ENCODE measurements around the gene KRT77. TPM values are rescaled to one million over a fixed set of nuclear protein-coding genes. Genes with fewer than 3 reads are reported as not detected.
"Not testable (repeated sequence)": the region's sequence is repeated elsewhere in the genome, so short reads cannot be mapped to it uniquely, and the experiment has no call there.

Gene KRT77
- polyA plus RNA-seq, 3 donors from 2014 or later = not detected

DNA sequence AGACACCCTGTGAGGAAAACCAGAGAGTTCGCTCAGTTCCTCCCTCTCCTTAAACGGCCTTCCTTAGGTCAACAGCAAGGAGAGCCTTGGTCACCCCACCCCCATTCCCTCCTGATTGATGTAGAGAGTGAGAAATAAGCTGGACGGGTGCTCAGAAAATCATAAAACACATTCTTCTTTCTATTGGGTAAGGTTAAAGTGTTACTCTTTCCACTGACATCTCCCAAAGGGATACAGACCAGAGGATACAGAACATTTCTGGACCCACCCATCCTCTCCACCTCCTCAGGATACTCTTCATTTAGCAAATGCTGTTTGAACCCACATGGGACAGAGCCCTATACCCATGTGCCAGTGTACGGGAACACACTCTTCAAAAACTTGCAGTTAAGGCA lies 11.6 kb upstream of the KRT77 start:
- H3K36me3 Mint-ChIP-seq = peaks cover 0 to 4% (median 0%) of the 10 kb centered on the region in 3 donors
- H3K4me3 Mint-ChIP-seq = peak overlapping the region; percentile 30 to 66 (median 46)
- peaks cover 10 to 31% (median 12%) of the 10 kb centered on the region in 3 donors for H3K27me3 Mint-ChIP-seq (ENCODE audit: low read depth in 3 of 3)
- H3K4me1 Mint-ChIP-seq = peaks cover 8 to 16% of the 10 kb centered on the region in 2 donors
- no peak for DNase-seq
- H3K27ac Mint-ChIP-seq = peak overlapping the region in 1 of 6 donors; percentile 80
- H3K9me3 Mint-ChIP-seq = no peaks in the 10 kb centered on the region

DNA sequence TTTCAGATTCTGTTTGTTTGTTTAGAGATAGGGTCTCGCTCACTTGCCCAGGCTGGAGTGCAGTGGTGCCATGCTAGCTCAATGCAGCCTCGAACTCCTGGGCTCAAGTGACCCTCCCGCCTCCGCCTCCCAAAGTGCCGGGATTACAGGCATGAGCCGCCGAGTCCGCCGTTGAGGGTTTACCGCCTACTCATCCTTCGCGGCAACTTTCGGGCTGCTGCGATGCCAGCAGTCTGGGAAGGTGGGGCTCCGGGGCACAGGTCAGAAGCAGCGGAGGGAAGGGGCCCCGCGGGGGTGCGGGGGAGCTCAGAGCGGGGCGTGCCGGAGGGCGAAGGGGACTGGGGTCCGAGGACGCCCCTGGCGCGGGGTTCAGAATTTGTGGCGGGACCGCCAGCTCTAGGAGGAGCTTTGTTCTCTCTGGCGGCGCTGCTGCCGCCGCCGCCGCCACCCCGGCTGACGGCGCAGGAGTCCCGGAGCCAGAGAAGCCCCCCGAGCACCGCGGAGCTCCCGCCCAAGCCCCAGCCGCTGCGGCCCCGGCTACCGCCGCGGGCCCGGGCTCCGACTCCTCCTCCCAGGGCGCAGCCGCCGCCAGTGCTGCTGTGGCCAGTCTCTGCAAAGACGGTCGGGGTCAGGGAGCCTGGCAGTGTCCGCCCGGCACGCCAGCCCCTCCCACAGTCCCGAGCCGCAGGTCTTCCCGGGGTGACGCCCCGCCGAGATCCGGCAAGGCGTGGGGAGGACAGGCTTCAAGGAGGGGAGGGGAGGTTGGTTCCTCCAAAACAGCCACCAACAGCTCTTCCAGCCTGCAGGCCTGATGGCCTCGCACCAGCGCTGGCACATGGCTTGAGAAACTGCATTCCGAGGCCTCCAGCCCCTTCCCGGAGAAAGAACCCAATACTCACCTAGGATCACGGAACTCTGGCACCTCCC lies 10.9 kb upstream of the KRT77 start:
- H3K9me3 Mint-ChIP-seq = no peaks in the 10 kb centered on the region
- H3K27me3 Mint-ChIP-seq (ENCODE audit: low read depth in 3 of 3) = peaks cover 10 to 31% (median 12%) of the 10 kb centered on the region in 3 donors
- peak overlapping the region; percentile 40 to 71 (median 55) for H3K4me3 Mint-ChIP-seq
- H3K36me3 Mint-ChIP-seq = peaks cover 0 to 4% (median 0%) of the 10 kb centered on the region in 3 donors
- no peak overlapping the region for H3K27ac Mint-ChIP-seq
- H3K4me1 Mint-ChIP-seq = peaks cover 8 to 16% of the 10 kb centered on the region in 2 donors
- peak in 2 of 3 donors; percentile 11 to 17 for DNase-seq

DNA sequence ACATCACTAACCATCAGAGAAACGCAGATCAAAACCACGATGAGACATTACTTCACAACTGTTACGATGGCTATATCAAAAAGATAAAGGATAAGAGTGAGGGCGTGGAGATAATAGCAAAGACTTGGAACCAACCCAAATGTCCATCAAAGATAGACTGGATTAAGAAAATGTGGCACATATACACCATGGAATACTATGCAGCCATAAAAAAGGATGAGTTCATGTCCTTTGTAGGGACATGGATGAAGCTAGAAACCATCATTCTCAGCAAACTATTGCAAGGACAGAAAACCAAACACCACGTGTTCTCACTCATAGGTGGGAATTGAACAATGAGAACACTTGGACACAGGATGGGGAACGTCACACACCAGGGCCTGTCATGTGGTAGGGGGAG lies 8.8 kb upstream of the KRT77 start:
- Mint-ChIP-seq H3K4me1 (peaks cover 8 to 16% of the 10 kb centered on the region in 2 donors), H3K27me3 (ENCODE audit: low read depth in 3 of 3) (peaks cover 9 to 30% (median 10%) of the 10 kb centered on the region in 3 donors)
- not testable (repeated sequence) for H3K9me3 Mint-ChIP-seq, DNase-seq, H3K36me3 Mint-ChIP-seq, H3K4me3 Mint-ChIP-seq, H3K27ac Mint-ChIP-seq

GRCh38 chr12:52710730-52711129 lies 7.4 kb upstream of the KRT77 start:
- peaks cover 8 to 16% of the 10 kb centered on the region in 2 donors for H3K4me1 Mint-ChIP-seq
- H3K4me3 Mint-ChIP-seq = no peak overlapping the region
- no peak for DNase-seq
- no peak overlapping the region for H3K27ac Mint-ChIP-seq
- H3K36me3 Mint-ChIP-seq = peaks cover 0 to 4% (median 0%) of the 10 kb centered on the region in 3 donors
- H3K9me3 Mint-ChIP-seq = no peaks in the 10 kb centered on the region
- H3K27me3 Mint-ChIP-seq (ENCODE audit: low read depth in 3 of 3) = peaks cover 9 to 25% (median 9%) of the 10 kb centered on the region in 3 donors

DNA sequence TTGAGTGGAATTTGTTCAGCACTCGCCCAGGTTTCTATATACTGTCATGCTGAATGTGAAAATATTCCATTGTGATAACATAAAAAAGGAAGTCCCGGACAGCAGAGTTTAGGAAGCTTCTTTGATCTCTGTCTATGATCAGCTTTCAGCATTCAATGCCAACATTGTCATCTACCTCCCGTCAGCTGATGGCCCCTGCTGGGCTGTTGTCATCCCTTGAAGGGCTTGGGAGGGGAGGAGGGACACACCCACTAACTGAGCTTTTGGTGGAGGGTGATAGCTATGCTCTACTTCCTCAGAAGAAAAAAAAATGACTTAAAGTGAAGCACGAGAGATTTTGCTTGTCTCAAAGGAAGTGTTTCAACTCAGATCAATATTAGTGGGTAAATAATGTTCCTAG lies 4.7 kb upstream of the KRT77 start:
- H3K9me3 Mint-ChIP-seq = no peaks in the 10 kb centered on the region
- no peak for DNase-seq
- no peaks in the 10 kb centered on the region for H3K36me3 Mint-ChIP-seq
- H3K27me3 Mint-ChIP-seq (ENCODE audit: low read depth in 3 of 3) = peaks cover 0 to 5% (median 4%) of the 10 kb centered on the region in 3 donors
- no peak overlapping the region for H3K4me3 Mint-ChIP-seq
- H3K27ac Mint-ChIP-seq = no peak overlapping the region
- peaks cover 11 to 14% of the 10 kb centered on the region in 2 donors for H3K4me1 Mint-ChIP-seq

GRCh38 chr12:52704464-52704863 lies 1.1 kb upstream of the KRT77 start:
- H3K27me3 Mint-ChIP-seq (ENCODE audit: low read depth in 3 of 3) = peaks cover 2 to 9% (median 9%) of the 10 kb centered on the region in 3 donors
- H3K36me3 Mint-ChIP-seq = no peaks in the 10 kb centered on the region
- DNase-seq = no peak
- H3K4me1 Mint-ChIP-seq = peaks cover 11 to 14% of the 10 kb centered on the region in 2 donors
- no peak overlapping the region for H3K4me3 Mint-ChIP-seq
- H3K9me3 Mint-ChIP-seq = no peaks in the 10 kb centered on the region
- no peak overlapping the region for H3K27ac Mint-ChIP-seq

GRCh38 chr12:52703878-52704277 lies 554 bp upstream of the KRT77 start:
- peak in 1 of 3 donors; percentile 25 for DNase-seq
- peak overlapping the region in 1 of 5 donors; percentile 14 for H3K4me3 Mint-ChIP-seq
- H3K27ac Mint-ChIP-seq = peak overlapping the region in 3 of 6 donors; percentile 3 to 80 (median 19)
- H3K9me3 Mint-ChIP-seq = no peaks in the 10 kb centered on the region
- H3K36me3 Mint-ChIP-seq = no peaks in the 10 kb centered on the region
- peaks cover 11 to 14% of the 10 kb centered on the region in 2 donors for H3K4me1 Mint-ChIP-seq
- peaks cover 3 to 9% (median 9%) of the 10 kb centered on the region in 3 donors for H3K27me3 Mint-ChIP-seq (ENCODE audit: low read depth in 3 of 3)

- Mint-ChIP-seq H3K27me3 (ENCODE audit: low read depth in 3 of 3) (peaks cover 5 to 13% (median 9%) of the 10 kb centered on the region in 3 donors), H3K9me3 (no peaks in the 10 kb centered on the region), H3K27ac (no peak overlapping the region), H3K36me3 (no peaks in the 10 kb centered on the region), H3K4me1 (peaks cover 11 to 14% of the 10 kb centered on the region in 2 donors), H3K4me3 (no peak overlapping the region)
- DNase-seq = no peak
These were observed 986 bp downstream of the KRT77 start for GRCh38 chr12:52702338-52702737.

DNA sequence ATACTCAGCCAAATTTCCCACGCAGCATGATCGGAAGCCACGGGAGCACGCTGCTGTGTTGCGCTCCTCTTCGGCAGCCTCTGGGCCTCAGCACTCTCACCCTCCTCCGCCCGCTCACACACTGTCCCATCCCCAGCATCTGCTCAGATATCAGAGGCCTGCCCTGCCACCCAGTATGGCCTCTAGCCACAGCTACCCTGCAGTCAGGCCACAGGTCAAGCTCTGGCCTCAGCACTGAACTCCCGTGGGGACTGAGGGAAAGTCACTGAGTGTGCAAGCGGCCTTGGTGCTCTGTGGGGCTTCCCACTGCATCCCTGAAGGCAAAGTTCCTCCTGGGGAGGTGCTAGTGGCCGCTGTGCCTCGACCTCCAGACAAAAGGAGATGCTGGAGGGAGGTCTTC lies 2.0 kb downstream of the KRT77 start:
- no peak for DNase-seq
- peaks cover 11 to 14% of the 10 kb centered on the region in 2 donors for H3K4me1 Mint-ChIP-seq
- H3K27ac Mint-ChIP-seq = no peak overlapping the region
- H3K9me3 Mint-ChIP-seq = no peaks in the 10 kb centered on the region
- no peaks in the 10 kb centered on the region for H3K36me3 Mint-ChIP-seq
- H3K4me3 Mint-ChIP-seq = no peak overlapping the region
- peaks cover 5 to 13% (median 7%) of the 10 kb centered on the region in 3 donors for H3K27me3 Mint-ChIP-seq (ENCODE audit: low read depth in 3 of 3)

- H3K4me1 Mint-ChIP-seq = peaks cover 11 to 14% of the 10 kb centered on the region in 2 donors
- no peak overlapping the region for H3K4me3 Mint-ChIP-seq
- H3K36me3 Mint-ChIP-seq = no peaks in the 10 kb centered on the region
- H3K27ac Mint-ChIP-seq = peak overlapping the region in 2 of 6 donors; percentile 26 to 65
- H3K9me3 Mint-ChIP-seq = no peaks in the 10 kb centered on the region
- H3K27me3 Mint-ChIP-seq (ENCODE audit: low read depth in 3 of 3) = peaks cover 5 to 13% (median 9%) of the 10 kb centered on the region in 3 donors
- DNase-seq = no peak
These were observed 3.4 kb downstream of the KRT77 start for GRCh38 chr12:52699960-52700359.

GRCh38 chr12:52699373-52699772 lies 4.0 kb downstream of the KRT77 start:
- Mint-ChIP-seq H3K4me1 (peaks cover 11 to 14% of the 10 kb centered on the region in 2 donors), H3K27me3 (ENCODE audit: low read depth in 3 of 3) (peaks cover 5 to 13% (median 9%) of the 10 kb centered on the region in 3 donors)
- no peak for DNase-seq

DNA sequence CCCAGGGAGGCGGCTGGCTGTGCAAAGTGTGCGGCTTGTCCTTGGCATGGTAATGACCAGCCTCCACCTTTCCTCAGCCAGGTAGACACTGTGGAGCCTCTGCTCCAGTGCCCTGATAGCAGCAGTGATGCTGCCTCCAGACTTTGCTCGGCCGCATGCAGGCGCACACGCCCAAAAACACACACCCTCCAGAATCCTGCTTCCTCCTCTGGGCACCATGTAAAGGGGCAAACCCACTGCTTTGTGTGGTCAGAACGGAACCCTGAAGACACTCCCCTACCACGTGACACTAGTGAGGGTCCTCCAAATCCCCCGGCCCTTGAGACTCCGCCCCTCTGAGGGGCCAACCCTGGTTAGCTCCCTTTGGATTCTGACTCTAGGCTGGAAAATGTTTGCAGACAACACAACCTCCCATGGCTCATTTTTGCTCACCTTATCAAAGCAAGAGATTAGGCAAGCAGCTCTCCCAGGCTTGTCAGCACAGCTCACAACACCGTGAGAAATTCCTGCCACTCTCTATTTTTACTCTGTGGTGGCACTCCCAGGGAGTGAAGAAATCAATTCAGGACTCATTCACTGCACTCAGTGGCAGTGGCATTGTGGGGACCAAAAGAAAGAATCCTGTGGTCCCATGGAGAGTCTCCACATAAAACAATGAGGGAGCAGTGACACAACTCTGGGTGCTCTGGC lies 4.5 kb downstream of the KRT77 start:
- H3K27me3 Mint-ChIP-seq (ENCODE audit: low read depth in 3 of 3) = peaks cover 8 to 13% (median 9%) of the 10 kb centered on the region in 3 donors
- H3K27ac Mint-ChIP-seq = no peak overlapping the region
- DNase-seq = no peak

More at GRCh38 chr12:52699373-52699772, 4.0 kb downstream of the KRT77 start:
- H3K36me3 Mint-ChIP-seq = no peaks in the 10 kb centered on the region
- peak overlapping the region in 2 of 6 donors; percentile 8 to 65 for H3K27ac Mint-ChIP-seq
- no peak overlapping the region for H3K4me3 Mint-ChIP-seq
- no peaks in the 10 kb centered on the region for H3K9me3 Mint-ChIP-seq

GRCh38 chr12:52697058-52697582 lies 6.2 kb downstream of the KRT77 start:
- H3K4me1 Mint-ChIP-seq = no peaks in the 10 kb centered on the region
- H3K4me3 Mint-ChIP-seq = no peak overlapping the region
- DNase-seq = no peak
- no peak overlapping the region for H3K27ac Mint-ChIP-seq
- H3K36me3 Mint-ChIP-seq = no peaks in the 10 kb centered on the region
- H3K9me3 Mint-ChIP-seq = no peaks in the 10 kb centered on the region
- peaks cover 5 to 11% (median 9%) of the 10 kb centered on the region in 3 donors for H3K27me3 Mint-ChIP-seq (ENCODE audit: low read depth in 3 of 3)

More for the DNA sequence above, 4.5 kb downstream of the KRT77 start:
- no peaks in the 10 kb centered on the region for H3K9me3 Mint-ChIP-seq
- no peaks in the 10 kb centered on the region for H3K36me3 Mint-ChIP-seq
- H3K4me3 Mint-ChIP-seq = no peak overlapping the region
- peaks cover 8% of the 10 kb centered on the region in 2 donors for H3K4me1 Mint-ChIP-seq
